ENCODE measurements around the gene GTF3C4.

The GTF3C4 gene

DNA sequence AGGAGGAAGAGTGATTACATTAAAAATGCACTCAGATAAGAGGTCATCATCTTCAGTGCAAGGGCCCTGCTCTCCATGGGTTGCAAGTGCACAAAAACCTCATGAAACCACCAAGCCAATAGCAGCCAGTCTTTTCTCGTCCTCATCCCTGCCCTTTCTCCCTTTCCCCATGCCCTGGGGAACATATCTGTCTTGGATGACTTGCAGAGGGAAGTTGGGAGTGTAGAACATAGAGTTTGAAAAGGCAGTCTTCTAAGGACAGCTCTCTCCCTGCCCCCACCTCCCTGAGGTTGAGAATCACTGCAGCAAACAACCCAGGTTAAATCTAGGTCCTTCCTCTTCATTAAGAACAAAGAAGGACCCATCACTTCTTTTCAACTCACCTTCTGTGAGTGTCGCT, 22.5 kb upstream of the GTF3C4 start:
- no peak for DNase-seq

DNA sequence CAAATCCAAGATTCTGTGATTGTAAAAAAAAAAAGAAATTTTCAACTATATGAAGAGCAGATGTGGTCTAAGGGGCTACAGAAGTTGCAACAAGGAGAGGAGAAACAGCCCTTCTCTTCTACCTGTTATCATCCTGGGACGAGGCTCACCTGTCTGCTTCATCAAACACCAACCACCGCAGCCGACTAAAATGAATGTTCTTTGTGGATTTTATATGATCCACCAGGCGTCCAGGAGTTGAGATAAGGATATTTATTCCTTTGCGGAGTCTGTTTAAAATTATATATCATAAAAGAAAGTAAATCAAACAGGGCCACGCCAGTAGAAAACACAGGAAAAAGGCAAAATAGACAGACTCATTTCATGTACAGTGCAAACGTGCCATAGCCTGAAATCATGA, 22.0 kb upstream of the GTF3C4 start:
- DNase-seq: no peak

- DNase-seq: no peak
These were observed 21.6 kb upstream of the GTF3C4 start for GRCh38 chr9:132648685-132649084.

- no peak for DNase-seq
These were observed 19.0 kb upstream of the GTF3C4 start for GRCh38 chr9:132651259-132651658.

GRCh38 chr9:132656299-132656698, 14.0 kb upstream of the GTF3C4 start:
- DNase-seq: no peak

DNA sequence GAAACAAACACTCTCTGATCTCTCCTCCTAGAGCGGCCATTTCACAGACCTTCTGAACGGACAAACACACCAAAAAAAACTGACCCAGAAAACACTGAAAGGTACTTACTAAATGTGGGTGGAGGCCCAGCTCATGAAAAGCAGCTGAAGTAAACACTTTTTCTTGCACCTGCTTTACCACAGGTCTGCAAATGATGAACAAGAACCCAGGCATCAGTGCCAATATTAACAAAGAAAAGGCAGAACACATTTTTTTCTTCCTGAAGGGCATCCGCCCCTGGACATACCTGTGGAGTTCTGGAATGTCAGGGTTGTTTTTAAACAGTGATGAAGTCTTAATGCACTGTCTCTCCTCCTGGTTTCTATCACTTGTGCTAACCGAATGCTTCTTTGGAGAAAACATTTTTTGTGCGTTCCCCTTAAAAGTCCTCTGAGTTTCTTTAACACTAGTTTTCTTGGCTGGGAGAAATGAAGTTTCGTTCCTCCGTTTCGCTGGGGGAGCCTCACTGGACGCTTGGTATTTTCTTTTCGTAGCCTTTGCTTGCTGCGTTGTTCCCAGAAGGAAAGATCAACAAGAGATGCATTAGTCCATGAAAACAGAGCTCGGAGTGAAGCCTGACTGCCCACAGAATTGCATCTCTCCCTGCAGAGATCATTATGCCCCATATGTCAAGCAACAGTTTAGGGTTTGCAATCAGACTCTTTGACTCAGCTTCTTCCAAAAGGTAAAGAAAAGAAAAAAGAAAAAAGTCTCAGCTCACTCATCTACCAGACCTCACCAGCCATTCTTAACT, 7.9 kb upstream of the GTF3C4 start:
- DNase-seq: no peak

DNA sequence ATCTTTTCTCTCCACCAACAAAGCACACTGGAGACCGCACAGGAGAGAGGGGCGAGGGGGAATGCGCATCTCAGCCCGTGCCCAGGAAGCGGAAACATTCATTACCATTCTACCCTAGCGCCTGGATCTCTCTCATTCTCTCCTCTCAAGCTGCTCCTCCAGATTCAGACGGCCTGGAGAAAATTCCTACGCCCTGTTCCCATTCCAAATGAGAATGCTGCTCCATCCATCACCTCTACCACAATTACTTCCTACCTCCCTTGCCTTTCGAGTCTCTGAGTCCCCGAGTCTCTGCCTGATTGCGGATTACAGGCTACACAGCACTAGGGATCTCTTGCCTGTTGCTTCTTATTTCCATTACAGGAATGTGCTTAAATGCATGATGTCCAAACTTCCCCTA, 7.1 kb upstream of the GTF3C4 start:
- no peak for DNase-seq

DNA sequence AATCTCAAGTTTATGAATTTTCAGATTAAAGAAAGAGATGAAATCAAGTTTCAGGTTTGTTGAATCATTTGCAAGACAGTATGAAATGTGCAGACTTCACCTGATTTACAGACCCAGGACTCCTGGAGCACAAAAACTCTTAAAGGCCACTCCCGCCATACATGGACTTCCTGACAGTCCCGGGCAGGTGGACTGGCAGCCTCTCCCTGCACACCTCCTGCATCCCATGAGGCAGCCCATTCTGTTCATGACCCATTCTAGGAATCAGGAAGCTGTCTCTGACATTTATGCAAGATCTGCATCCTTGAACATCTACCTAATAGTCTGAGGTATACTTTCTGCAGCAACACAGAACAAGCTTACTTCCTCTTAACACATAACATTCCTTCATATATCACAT, 6.4 kb upstream of the GTF3C4 start:
- no peak for DNase-seq

GRCh38 chr9:132669319-132669697, 956 bp upstream of the GTF3C4 start:
- DNase-seq: peak; percentile 75

DNA sequence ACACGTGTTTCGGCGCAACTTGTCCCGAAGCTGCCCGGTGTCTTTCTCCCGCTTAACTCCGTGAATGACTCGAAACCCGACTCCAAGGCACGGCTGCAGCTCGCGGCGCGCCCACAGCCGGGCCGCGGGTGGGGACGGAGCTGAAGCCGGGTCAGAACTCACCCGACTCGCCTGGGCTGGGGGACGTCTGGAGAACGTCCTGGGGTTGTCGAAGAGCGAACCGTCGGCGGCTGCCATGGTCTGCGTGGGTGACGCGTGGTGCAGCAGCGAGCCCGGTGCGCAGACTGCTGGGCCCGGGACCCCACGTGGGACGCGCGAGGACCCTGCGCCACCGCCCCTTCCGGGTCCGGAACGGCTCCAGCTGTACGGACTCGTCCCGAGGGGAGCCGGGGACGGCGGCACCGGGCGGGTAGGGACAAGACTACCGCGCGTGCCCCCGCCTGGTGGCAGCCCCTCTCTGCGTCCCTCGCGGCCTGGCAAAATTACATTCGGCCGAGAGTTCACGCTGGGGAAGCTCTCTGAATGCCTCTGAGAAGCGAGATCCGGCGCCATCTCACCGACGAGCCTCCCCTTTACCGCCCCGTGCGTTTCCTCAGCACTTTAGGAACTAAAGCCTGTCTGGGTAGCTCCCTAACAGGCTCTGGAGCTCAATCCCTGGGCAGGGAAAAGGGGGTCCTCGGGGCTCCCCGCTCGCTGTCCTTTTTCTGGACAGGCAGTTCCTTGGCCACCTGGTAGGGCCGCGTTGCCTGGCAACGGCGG, 387 bp upstream of the GTF3C4 start, which contains the start of gene DDX31:
DDX31 (minus strand) TSS at position 286 of the 759 bp plus-strand sequence; CDS start at position 237, 49 bp downstream.
- DNase-seq: peak; percentile 85

DNA sequence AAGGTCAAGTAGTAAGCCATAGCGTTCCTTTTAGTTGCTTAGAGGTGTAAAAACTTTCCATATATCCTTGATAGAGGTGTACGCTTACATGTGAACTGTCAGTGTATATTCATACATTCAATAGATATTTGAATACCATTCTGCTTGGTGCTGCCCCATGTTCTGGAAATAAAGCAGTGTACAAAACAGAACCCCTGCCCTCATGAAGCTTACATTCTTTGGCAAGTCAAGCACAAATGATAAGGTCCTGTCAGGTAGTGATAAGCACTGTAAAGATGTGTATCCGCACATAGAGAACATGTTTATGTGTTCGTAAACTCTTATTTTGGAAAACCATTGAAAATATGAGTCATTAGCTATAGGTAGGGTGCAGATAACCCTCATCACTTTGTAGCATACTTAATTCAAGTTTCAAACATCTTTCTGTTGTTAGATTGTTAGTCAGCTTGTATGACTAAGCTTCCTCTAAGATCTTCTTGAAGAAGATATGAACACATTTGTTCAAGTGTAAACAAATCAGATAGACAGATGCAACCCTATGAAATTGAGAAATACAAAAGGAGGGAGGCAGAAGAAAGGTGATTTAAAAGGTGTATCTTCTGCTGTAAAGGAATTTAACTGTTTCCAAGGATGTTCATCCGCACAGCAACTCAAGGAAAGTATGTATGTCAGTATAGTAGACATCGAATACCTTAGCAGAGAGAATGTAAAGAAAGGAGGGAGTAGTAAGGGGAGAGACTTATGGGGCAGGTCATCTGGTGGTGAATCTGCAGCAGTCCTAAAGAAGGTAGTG, 1.6 kb downstream of the GTF3C4 start:
- DNase-seq: no peak

DNA sequence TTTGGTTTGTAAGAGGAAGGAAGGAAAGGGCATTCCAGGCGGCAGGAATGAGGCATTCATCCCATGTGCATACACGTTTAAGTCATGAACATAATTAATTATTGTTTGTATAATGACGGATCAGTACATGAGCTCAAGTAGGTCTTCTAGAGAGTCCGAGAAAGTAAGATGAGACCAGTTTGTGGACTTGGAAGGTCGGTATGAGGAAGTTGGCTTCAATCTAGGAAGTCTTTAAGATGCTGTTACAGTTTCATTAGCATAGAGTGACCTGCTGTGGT, 2.1 kb downstream of the GTF3C4 start:
- no peak for DNase-seq

DNA sequence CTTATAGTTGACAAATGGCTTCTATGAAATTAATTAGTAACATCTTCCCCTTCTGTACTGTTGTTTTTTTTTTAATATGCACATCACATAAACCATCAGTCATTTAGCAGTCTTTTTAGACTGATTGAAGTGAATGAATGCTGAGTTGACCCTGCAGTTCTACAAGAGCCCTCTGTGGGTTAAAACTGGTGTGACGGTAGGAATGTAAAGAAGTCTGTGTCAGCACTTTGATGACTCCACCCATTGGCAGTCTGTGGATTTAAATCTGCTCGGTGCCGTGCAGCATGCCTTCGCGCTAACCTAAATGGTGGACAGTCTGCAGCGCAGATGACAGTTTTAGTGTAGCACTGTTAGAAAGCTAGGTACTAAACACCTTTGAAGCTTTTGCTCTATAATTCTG, 3.1 kb downstream of the GTF3C4 start:
- DNase-seq: peak; percentile 69

- no peak for DNase-seq
These were observed 4.2 kb downstream of the GTF3C4 start for GRCh38 chr9:132674485-132674884.

DNA sequence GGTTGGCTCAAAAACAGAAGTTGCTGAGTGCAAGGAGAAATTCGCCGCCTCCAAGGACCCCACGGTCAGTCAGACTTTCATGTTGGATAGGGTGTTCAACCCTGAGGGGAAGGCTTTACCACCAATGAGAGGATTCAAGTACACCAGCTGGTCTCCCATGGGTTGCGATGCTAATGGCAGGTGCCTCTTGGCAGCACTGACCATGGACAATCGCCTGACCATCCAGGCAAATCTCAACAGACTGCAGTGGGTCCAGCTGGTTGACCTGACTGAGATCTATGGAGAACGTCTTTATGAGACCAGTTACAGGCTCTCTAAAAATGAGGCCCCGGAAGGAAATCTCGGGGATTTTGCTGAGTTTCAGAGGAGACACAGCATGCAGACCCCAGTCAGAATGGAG, 7.7 kb downstream of the GTF3C4 start:
- DNase-seq: no peak

DNA sequence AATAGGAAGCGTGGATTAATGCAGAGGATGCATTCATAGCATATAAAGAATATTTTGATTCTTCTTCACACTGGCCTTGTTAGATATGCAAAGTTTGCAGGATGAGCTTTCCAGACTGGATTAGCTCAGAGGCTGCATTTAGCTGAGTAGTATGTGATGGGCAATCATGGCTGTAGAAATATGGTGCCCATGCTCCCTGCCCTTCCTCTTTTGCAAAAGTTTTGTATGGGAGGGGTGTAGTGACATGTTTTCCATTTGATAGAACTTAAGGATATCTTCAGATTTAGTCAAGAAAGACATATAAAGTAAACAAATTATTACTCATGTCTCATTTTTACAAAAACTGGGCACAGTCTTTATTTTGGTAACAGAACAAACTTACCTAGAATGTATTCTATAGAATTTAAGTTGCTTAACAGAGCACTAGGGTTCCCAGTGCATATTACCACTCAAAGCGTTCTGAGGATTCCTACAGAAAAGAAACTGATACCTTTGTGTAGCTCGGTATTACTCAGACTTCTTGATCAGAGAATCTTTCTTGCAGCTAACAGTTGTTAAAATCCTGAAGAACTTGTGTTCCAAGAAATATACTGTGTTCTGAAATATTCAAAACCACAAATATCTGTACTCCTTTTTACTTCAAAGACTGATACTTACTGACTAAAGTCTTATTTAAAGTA, 9.8 kb downstream of the GTF3C4 start:
- no peak for DNase-seq

- DNase-seq: no peak
These were observed 11.3 kb downstream of the GTF3C4 start for GRCh38 chr9:132681561-132681960.

GRCh38 chr9:132683873-132684272, 13.6 kb downstream of the GTF3C4 start:
- DNase-seq: no peak

- DNase-seq: no peak
These were observed 20.4 kb downstream of the GTF3C4 start for GRCh38 chr9:132690696-132691095.

GRCh38 chr9:132694144-132694543, 23.9 kb downstream of the GTF3C4 start:
- peak; percentile 40 for DNase-seq

GRCh38 chr9:132697230-132697629, 27.0 kb downstream of the GTF3C4 start:
- DNase-seq: no peak

GRCh38 chr9:132698989-132699388, 28.7 kb downstream of the GTF3C4 start:
- DNase-seq: no peak

DNA sequence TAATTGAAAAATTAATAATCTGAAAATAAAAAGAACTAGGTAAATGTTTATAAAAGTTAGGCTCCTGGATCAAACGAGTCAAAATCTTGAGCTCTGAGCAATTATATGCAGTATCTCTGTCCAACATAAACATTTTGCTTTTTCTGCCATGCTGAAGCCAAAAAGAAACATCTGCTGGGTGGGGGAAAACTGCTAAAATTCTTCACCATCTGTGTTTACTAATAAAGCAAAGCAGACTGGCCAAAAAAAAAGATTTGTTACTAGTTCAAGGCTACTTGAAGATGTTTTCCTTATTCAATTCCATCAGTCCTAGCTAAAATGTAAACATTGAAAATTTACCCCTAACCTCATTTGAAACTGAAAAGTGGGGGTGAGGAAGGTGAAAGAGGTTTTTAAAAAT, 29.7 kb downstream of the GTF3C4 start:
- DNase-seq: no peak

Measured in NCI-H82 (cell line).